Kidney (tissue), 14 donors: ENCODE results near the gene NHERF2. TPM values are rescaled to one million over a fixed set of nuclear protein-coding genes. Genes with fewer than 3 reads are reported as not detected.

Source experiments
- DNase-seq, 5 donors: peaks; one replicate each; pipeline ENCODE4 v3.0.0-alpha.2; 2013 to 2020
- FAIRE-seq: peaks from 2 replicates; lab custom pipeline; 2012; peaks lifted over from hg19 to GRCh38; lab: Jason Lieb, UNC
- H3K27ac ChIP-seq, 2 donors: one replicate each; pipeline ENCODE4 v1.7.0; 2013; ENCODE audit warnings: low read depth in 2 of 2, low read length in 2 of 2, inconsistent platforms in 1 of 2
- H3K27me3 ChIP-seq: one replicate; pipeline ENCODE4 v1.7.1; 2013; ENCODE audit warnings: low read length, inconsistent platforms; ENCODE audit not compliant: control insufficient read depth, insufficient read depth
- H3K36me3 ChIP-seq, 3 donors: one replicate each; pipeline versions ENCODE4 v1.7.0 to v1.7.1; 2013; ENCODE audit warnings: low read length in 3 of 3, control low read depth in 1 of 3, inconsistent platforms in 1 of 3; ENCODE audit not compliant: insufficient read depth in 3 of 3, control insufficient read depth in 2 of 3
- H3K4me1 ChIP-seq, 3 donors: one replicate each; pipeline versions ENCODE4 v1.7.0 to v1.7.1; 2013; ENCODE audit warnings: low read length in 3 of 3, inconsistent platforms in 1 of 3, low read depth in 1 of 3; ENCODE audit not compliant: control insufficient read depth in 2 of 3, insufficient read depth in 2 of 3
- H3K4me3 ChIP-seq, 3 donors: one replicate each; pipeline versions ENCODE4 v1.7.0 to v1.8.1; 2013; ENCODE audit warnings: low read length in 3 of 3, control low read depth in 1 of 3, inconsistent platforms in 1 of 3
- H3K9ac ChIP-seq, 3 donors: one replicate each; pipeline versions ENCODE4 v1.7.0 to v1.7.1; 2013; ENCODE audit warnings: low read length in 3 of 3, control low read depth in 1 of 3, inconsistent platforms in 1 of 3
- H3K9me3 ChIP-seq, 3 donors: one replicate each; pipeline versions ENCODE4 v1.7.0 to v1.7.1; 2013; ENCODE audit warnings: low read length in 3 of 3, control low read depth in 1 of 3, inconsistent platforms in 1 of 3; ENCODE audit not compliant: control insufficient read depth in 2 of 3, insufficient read depth in 1 of 3
- intact Hi-C: fragments of 100-400 bp; cut with DNase I; formaldehyde crosslinking; loops from one replicate; pipeline ENCODE4 v1.11.1; 2022
- polyA plus RNA-seq: library from polyadenylated mRNA; stranded (reverse); fragments of 350-450 nt; fragmentation: Illumina TruSeq; extraction: RNeasy Lipid Tissue Mini Kit (QIAGEN cat#74804); gene quantifications from one replicate; pipeline ENCODE4 v1.2.3, GENCODE V29; 2014; ENCODE audit warnings: low read depth, low replicate concordance; ENCODE audit not compliant: insufficient read depth
- total RNA-seq: library from RNA; stranded (reverse); fragmentation: NEBNext Ultra II Directional; extraction: Animal tissue kit (Norgen Biotek cat#: 25700); gene quantifications from one replicate; pipeline ENCODE4 v1.2.1, GENCODE V29; 2021
- TF ChIP-seq, protein P1 (sequence below): IDR thresholded peaks from 3 replicates; pipeline ENCODE4 v1.5.1; 2012; ENCODE audit warnings: mild to moderate bottlenecking, moderate library complexity, borderline replicate concordance; ENCODE audit not compliant: insufficient read depth; ENCODE audit errors: extremely low read depth
- donor health status: control.
- donor health status: control.
- donor health status: control.
- donor health status: control.
- donor health status: control.
- donor health status: DM: yes; HTN: yes; CAD: no.
- donor health status: Normal renal cell carcinoma (clear cell type).

The NHERF2 gene
- total and polyA plus RNA-seq, 2 donors from 2014 or later, result 238 to 405 TPM

GRCh38 chr16:2082171-2082982 lies 55.7 kb downstream of the NHERF2 start:
- Histone ChIP-seq H3K4me3 (no peak overlapping the region), H3K27me3 (no peaks in the 10 kb centered on the region), H3K36me3 (peaks cover 0 to 5% (median 3%) of the 10 kb centered on the region in 3 donors), H3K9ac (no peak overlapping the region), H3K9me3 (no peaks in the 10 kb centered on the region), H3K27ac (peak overlapping the region in 1 of 2 donors; percentile 32), H3K4me1 (peaks cover 0 to 19% (median 0%) of the 10 kb centered on the region in 3 donors)
- intact Hi-C loops, result no loop called here
- DNase-seq, result peak in 4 of 5 donors; percentile 91 to 93 (median 92)
- no peak for FAIRE-seq
- TF ChIP-seq, protein P1, sequence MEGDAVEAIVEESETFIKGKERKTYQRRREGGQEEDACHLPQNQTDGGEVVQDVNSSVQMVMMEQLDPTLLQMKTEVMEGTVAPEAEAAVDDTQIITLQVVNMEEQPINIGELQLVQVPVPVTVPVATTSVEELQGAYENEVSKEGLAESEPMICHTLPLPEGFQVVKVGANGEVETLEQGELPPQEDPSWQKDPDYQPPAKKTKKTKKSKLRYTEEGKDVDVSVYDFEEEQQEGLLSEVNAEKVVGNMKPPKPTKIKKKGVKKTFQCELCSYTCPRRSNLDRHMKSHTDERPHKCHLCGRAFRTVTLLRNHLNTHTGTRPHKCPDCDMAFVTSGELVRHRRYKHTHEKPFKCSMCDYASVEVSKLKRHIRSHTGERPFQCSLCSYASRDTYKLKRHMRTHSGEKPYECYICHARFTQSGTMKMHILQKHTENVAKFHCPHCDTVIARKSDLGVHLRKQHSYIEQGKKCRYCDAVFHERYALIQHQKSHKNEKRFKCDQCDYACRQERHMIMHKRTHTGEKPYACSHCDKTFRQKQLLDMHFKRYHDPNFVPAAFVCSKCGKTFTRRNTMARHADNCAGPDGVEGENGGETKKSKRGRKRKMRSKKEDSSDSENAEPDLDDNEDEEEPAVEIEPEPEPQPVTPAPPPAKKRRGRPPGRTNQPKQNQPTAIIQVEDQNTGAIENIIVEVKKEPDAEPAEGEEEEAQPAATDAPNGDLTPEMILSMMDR, result no peak

DNA sequence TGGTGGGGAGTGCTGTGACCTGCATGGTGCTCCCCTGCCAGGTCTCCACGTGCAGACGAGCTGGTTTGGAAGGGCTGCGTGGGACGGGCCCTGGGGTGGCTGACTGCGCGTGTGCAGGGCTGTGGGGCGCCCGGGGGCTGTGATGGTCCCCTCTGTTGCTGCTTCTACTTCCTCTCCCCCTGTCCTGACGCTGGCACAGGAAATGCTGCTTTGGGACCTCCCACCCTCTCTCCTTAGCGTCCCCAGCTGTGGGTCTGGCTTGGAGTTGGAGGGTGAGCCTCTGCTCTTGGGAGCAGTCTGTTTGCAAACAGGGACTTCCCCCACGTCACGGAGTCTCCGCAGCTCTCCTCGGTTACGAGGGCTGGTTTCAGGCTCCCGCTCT lies 56.3 kb downstream of the NHERF2 start:
- H3K9me3 ChIP-seq, result no peaks in the 10 kb centered on the region
- intact Hi-C loops, result no loop called here
- no peak overlapping the region for H3K27ac ChIP-seq
- FAIRE-seq (no peak), DNase-seq (peak in 4 of 5 donors; percentile 66 to 94 (median 72))
- H3K4me3 ChIP-seq, result no peak overlapping the region
- H3K27me3 ChIP-seq, result no peaks in the 10 kb centered on the region
- TF ChIP-seq, protein P1, result no peak
- no peak overlapping the region for H3K9ac ChIP-seq
- H3K36me3 ChIP-seq, result peaks cover 0 to 5% (median 0%) of the 10 kb centered on the region in 3 donors
- peaks cover 0 to 19% (median 0%) of the 10 kb centered on the region in 3 donors for H3K4me1 ChIP-seq

GRCh38 chr16:2083409-2083808 lies 56.7 kb downstream of the NHERF2 start:
- Histone ChIP-seq H3K4me1 (peaks cover 0 to 19% (median 0%) of the 10 kb centered on the region in 3 donors), H3K9me3 (no peaks in the 10 kb centered on the region), H3K36me3 (peaks cover 0 to 5% (median 0%) of the 10 kb centered on the region in 3 donors), H3K27ac (no peak overlapping the region), H3K27me3 (no peaks in the 10 kb centered on the region), H3K4me3 (no peak overlapping the region), H3K9ac (no peak overlapping the region)
- no peak for DNase-seq
- TF ChIP-seq, protein P1, result no peak
- intact Hi-C loops, result no loop called here
- FAIRE-seq, result no peak
